Natural killer cell (primary cell): ENCODE measurements around the gene SLC1A7. TPM values are rescaled to one million over a fixed set of nuclear protein-coding genes. Genes with fewer than 3 reads are reported as not detected.

Experiments
- ATAC-seq, 3 donors: fragments of 150-1000 bp in 2 of 3; fragments of 200-7000 bp in 1 of 3; cut with Tn5 transposase; 1 replicate in 1 of 3; 2 replicates in 2 of 3; pipeline ENCODE4 v1.10.0; 2021; ENCODE audit warnings: mild to moderate bottlenecking in 2 of 3, moderate library complexity in 2 of 3
- DNase-seq, 2 donors: peaks; one replicate each; pipeline versions ENCODE4 v3.0.0 to v3.0.0-alpha.2; 2013 to 2021; ENCODE audit warnings: mixed read lengths in 1 of 2
- H3K27ac ChIP-seq: one replicate; pipeline ENCODE4 v1.5.1; 2013; ENCODE audit warnings: mild to moderate bottlenecking, low read length
- H3K27me3 ChIP-seq: one replicate; pipeline ENCODE4 v1.6.1; 2013; ENCODE audit warnings: low read length; ENCODE audit not compliant: control insufficient read depth, insufficient read depth
- H3K36me3 ChIP-seq: one replicate; pipeline ENCODE4 v1.6.1; 2013; ENCODE audit warnings: low read length; ENCODE audit not compliant: control insufficient read depth, insufficient read depth
- H3K4me1 ChIP-seq: one replicate; pipeline ENCODE4 v1.6.1; 2013; ENCODE audit warnings: low read length; ENCODE audit not compliant: control insufficient read depth, insufficient read depth
- H3K4me3 ChIP-seq: one replicate; pipeline ENCODE4 v1.5.1; 2013; ENCODE audit warnings: low read length
- H3K9me3 ChIP-seq: one replicate; pipeline ENCODE4 v1.6.1; 2013; ENCODE audit warnings: low read length; ENCODE audit not compliant: control insufficient read depth, insufficient read depth
- H3K27ac Mint-ChIP-seq, 2 donors: one replicate each; pipeline ENCODE4 v1.8.0; 2022; ENCODE audit warnings: mild to moderate bottlenecking in 2 of 2, mixed read lengths in 2 of 2, moderate library complexity in 1 of 2
- H3K27me3 Mint-ChIP-seq, 2 donors: one replicate each; pipeline ENCODE4 v1.8.0; 2022; ENCODE audit warnings: low read depth in 2 of 2, mixed read lengths in 2 of 2
- H3K36me3 Mint-ChIP-seq: one replicate; pipeline ENCODE4 v1.8.0; 2022; ENCODE audit warnings: mixed read lengths
- H3K4me1 Mint-ChIP-seq, 2 donors: one replicate each; pipeline ENCODE4 v1.8.0; 2022; ENCODE audit warnings: mixed read lengths in 2 of 2
- H3K4me3 Mint-ChIP-seq: one replicate; pipeline ENCODE4 v1.8.0; 2022; ENCODE audit warnings: mild to moderate bottlenecking, moderate library complexity, mixed read lengths
- H3K9me3 Mint-ChIP-seq, 2 donors: one replicate each; pipeline ENCODE4 v1.8.0; 2022; ENCODE audit warnings: mixed read lengths in 2 of 2
- WGBS: methylation state at CpG from one replicate; pipeline ENCODE4 v1.1.7; 2013; ENCODE audit warnings: missing lambda C conversion rate; ENCODE audit not compliant: insufficient coverage; 5-methylcytosine and 5-hydroxymethylcytosine counted together
- intact Hi-C: fragments of 100-400 bp; cut with micrococcal nuclease; formaldehyde crosslinking; loops from one replicate; pipeline ENCODE4 v1.14.2; 2022
- total RNA-seq, 4 donors: library from RNA; stranded (reverse); fragments of 120-200 nt in 1 of 4; gene quantifications; one replicate each; pipeline versions ENCODE4 v1.2.3 to v1.2.4, GENCODE V29; 2013 to 2022
- TF ChIP-seq, protein P1 (sequence below): fragments of 200-600 bp; IDR thresholded peaks from one replicate; pipeline ENCODE4 v1.8.0; 2022; ENCODE audit warnings: antibody characterized with exemption

The SLC1A7 gene
- total RNA-seq, 3 donors from 2014 or later (not counting 1 experiment from before 2014, with no cell fraction given), result 16.0 to 23.9 (median 20.5) TPM

DNA sequence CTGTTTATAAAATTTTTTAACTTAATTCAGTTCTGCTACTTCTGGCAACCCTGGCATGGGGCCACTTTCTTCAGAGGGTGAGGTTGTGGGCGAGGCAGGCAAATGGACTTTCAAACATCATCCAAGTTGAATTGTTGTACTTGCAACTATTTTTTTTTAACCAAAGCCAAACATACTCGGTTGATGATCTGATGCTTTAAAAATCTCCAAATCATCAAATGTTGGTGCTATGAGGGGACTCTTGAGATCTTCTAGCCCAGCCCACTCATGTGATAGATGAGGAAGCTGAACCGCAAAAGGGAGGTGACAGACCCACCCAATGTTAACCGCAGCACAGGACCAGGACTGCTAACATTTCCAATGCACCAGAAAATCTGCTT is 6.7 kb downstream of the SLC1A7 start:
- Mint-ChIP-seq H3K36me3 (peaks cover 9% of the 10 kb centered on the region), H3K4me3 (peak overlapping the region; percentile 64), H3K27me3 (peaks cover 0 to 2% of the 10 kb centered on the region in 2 donors), H3K4me1 (peaks cover 37 to 55% of the 10 kb centered on the region in 2 donors), H3K9me3 (peaks cover 3 to 7% of the 10 kb centered on the region in 2 donors), H3K27ac (peak overlapping the region; percentile 83 to 84)
- DNase-seq (peak; percentile 39 to 67), ATAC-seq (peak; percentile 82 to 92 (median 84))
- H3K36me3 ChIP-seq, result no peaks in the 10 kb centered on the region
- WGBS, result 61% methylated on average over 2 of the region's 4 CpGs
- intact Hi-C loops, result loop anchor here (2.0 kb wide), 2 partner anchors 29 to 47 kb away; no protein-coding TSS in a partner anchor
- peak overlapping the region; percentile 73 for H3K27ac ChIP-seq
- H3K4me1 ChIP-seq, result peaks cover 60% of the 10 kb centered on the region
- peaks cover 4% of the 10 kb centered on the region for H3K9me3 ChIP-seq
- no peaks in the 10 kb centered on the region for H3K27me3 ChIP-seq
- TF ChIP-seq, protein P1, sequence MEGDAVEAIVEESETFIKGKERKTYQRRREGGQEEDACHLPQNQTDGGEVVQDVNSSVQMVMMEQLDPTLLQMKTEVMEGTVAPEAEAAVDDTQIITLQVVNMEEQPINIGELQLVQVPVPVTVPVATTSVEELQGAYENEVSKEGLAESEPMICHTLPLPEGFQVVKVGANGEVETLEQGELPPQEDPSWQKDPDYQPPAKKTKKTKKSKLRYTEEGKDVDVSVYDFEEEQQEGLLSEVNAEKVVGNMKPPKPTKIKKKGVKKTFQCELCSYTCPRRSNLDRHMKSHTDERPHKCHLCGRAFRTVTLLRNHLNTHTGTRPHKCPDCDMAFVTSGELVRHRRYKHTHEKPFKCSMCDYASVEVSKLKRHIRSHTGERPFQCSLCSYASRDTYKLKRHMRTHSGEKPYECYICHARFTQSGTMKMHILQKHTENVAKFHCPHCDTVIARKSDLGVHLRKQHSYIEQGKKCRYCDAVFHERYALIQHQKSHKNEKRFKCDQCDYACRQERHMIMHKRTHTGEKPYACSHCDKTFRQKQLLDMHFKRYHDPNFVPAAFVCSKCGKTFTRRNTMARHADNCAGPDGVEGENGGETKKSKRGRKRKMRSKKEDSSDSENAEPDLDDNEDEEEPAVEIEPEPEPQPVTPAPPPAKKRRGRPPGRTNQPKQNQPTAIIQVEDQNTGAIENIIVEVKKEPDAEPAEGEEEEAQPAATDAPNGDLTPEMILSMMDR, result no peak
- H3K4me3 ChIP-seq, result no peak overlapping the region

DNA sequence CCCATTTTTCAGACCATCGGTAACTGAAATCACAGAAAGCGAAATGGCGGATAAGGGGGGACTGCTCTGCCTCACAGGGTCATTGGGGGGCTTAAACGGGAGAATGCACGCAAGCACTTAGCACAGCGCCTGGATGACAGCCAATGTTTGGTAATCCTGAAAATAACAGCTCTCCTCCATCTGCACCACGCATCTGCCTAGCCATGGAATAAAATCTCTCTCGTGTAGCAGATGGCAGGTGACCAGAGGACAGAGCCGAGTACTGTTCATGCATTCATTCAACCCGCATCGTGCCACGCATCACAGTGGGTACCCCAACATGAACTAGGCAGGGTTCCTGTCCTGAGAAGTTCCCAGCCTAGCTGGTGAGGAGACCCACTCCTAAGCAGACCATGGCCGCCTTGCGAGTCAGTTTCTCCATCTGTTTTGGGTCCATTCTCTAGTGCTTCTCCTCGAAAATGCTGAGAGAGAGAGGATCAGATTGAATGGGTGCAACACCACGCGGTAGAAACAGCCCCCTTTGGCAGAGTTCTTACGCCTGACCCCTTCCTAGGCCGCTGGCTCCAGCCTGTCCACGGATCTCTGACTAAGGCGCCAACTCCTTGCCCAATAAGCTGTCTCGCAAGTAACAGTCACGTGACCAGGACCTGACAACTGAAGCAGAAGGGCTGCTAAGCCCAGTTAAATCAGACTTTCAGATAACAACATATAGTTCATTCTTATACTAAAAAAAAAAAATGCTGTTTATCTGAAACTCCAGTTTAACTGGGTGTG is 7.3 kb downstream of the SLC1A7 start:
- DNase-seq (peak in 1 of 2 donors; percentile 31), ATAC-seq (peak; percentile 44 to 56 (median 55))
- H3K4me3 Mint-ChIP-seq, result peak overlapping the region; percentile 64
- Histone ChIP-seq H3K4me3 (no peak overlapping the region), H3K4me1 (peaks cover 66% of the 10 kb centered on the region), H3K36me3 (no peaks in the 10 kb centered on the region), H3K27ac (peak overlapping the region; percentile 73), H3K27me3 (no peaks in the 10 kb centered on the region), H3K9me3 (peaks cover 4% of the 10 kb centered on the region)
- intact Hi-C loops, result loop anchor here (2.0 kb wide), 1 partner anchor 48 kb away; no protein-coding TSS in a partner anchor
- H3K4me1 Mint-ChIP-seq, result peaks cover 37 to 59% of the 10 kb centered on the region in 2 donors
- TF ChIP-seq, protein P1, result no peak
- H3K27me3 Mint-ChIP-seq, result peaks cover 0 to 2% of the 10 kb centered on the region in 2 donors
- H3K27ac Mint-ChIP-seq, result peak overlapping the region; percentile 83 to 84
- peaks cover 9% of the 10 kb centered on the region for H3K36me3 Mint-ChIP-seq
- 85% methylated on average over 23 of the region's 23 CpGs for WGBS
- peaks cover 3 to 7% of the 10 kb centered on the region in 2 donors for H3K9me3 Mint-ChIP-seq

DNA sequence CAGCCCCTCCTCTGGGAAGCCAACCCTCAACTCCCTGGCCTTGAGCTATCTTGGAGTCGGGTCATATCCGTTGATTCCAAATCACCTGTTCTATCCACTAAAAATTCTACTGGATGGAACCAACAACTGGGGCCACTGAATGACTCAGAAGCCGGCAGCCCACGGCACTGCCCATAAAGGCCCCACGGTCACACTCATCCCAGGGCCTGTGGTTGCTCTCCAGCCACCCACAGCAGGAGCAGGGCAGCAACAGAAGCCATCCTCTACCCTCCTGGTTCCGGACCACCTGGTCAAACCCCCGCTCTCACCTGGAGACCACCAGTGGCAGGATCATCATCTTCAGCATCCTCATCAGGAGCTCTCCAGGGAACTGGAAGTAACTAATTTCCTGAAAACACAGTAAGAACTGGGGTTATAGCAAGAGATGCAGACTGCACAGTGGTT is 8.4 kb downstream of the SLC1A7 start:
- Mint-ChIP-seq H3K4me1 (peaks cover 37 to 63% of the 10 kb centered on the region in 2 donors), H3K27ac (peak overlapping the region; percentile 83 to 84), H3K36me3 (peaks cover 9% of the 10 kb centered on the region), H3K4me3 (no peak overlapping the region), H3K27me3 (peaks cover 0 to 2% of the 10 kb centered on the region in 2 donors), H3K9me3 (peaks cover 3 to 7% of the 10 kb centered on the region in 2 donors)
- peak overlapping the region; percentile 73 for H3K27ac ChIP-seq
- H3K4me3 ChIP-seq, result no peak overlapping the region
- H3K36me3 ChIP-seq, result no peaks in the 10 kb centered on the region
- no peaks in the 10 kb centered on the region for H3K27me3 ChIP-seq
- 94% methylated on average over 7 of the region's 7 CpGs for WGBS
- peaks cover 4% of the 10 kb centered on the region for H3K9me3 ChIP-seq
- intact Hi-C loops, result loop anchor here (2.0 kb wide), 1 partner anchor 49 kb away; no protein-coding TSS in a partner anchor
- H3K4me1 ChIP-seq, result peaks cover 72% of the 10 kb centered on the region
- TF ChIP-seq, protein P1, result no peak
- no peak for ATAC-seq
- no peak for DNase-seq
